Spleen (tissue), 7 donors: Measurements from ENCODE around the gene FUT7.

Source experiments
- POLR2AphosphoS5 ChIP-seq, 3 donors: sonication (generic); formaldehyde crosslinking; IDR thresholded peaks; one replicate each; pipeline ENCODE4 v1.5.1; 2017; ENCODE audit warnings: antibody characterized with exemption in 3 of 3
- TF ChIP-seq, protein P1 (sequence below), 11 experiments: fragments of 200-600 bp in 7 of 11; fragments of 450-650 bp in 4 of 11; sonication (generic) in 4 of 11; IDR thresholded peaks in 8 of 11; conservative IDR thresholded peaks in 3 of 11; 1 replicate in 7 of 11; 2 replicates in 4 of 11; pipeline versions ENCODE4 v1.4.0 to v1.8.0; 2016 to 2021; ENCODE audit warnings: antibody characterized with exemption in 11 of 11, inconsistent platforms in 4 of 11, mild to moderate bottlenecking in 1 of 11
- donor health status: DM: no; HTN: no; CAD: no; lungs with moderate emphysema.
- donor health status: DM: no; HTN: no; CAD: no.
- donor health status: DM: no; HTN: no; CAD: no.

DNA sequence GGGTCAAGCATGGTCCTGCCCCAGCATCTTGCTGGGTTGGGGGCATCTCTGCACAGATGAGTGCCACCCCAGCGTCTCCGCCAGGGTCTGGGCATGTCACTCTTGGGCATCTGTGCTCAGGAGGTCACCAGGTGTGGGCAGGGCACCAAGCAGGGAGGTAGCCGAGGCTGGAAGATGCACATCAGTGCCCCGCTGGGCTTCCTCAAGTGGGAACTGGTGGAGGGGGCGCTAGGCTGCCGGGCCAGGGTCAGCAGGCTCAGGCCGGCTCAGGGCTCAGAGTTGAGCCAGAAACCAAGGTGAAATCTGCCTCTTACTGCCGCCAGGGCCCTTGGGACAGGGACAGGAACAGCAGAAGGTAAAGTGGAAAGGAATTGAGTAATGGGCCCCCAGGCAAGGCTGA is 4.0 kb upstream of the FUT7 start:
- TF ChIP-seq POLR2AphosphoS5 (IDR thresholded peaks at IDR 0.05), result peak in 1 of 3 donors; percentile 28
- TF ChIP-seq, protein P1, sequence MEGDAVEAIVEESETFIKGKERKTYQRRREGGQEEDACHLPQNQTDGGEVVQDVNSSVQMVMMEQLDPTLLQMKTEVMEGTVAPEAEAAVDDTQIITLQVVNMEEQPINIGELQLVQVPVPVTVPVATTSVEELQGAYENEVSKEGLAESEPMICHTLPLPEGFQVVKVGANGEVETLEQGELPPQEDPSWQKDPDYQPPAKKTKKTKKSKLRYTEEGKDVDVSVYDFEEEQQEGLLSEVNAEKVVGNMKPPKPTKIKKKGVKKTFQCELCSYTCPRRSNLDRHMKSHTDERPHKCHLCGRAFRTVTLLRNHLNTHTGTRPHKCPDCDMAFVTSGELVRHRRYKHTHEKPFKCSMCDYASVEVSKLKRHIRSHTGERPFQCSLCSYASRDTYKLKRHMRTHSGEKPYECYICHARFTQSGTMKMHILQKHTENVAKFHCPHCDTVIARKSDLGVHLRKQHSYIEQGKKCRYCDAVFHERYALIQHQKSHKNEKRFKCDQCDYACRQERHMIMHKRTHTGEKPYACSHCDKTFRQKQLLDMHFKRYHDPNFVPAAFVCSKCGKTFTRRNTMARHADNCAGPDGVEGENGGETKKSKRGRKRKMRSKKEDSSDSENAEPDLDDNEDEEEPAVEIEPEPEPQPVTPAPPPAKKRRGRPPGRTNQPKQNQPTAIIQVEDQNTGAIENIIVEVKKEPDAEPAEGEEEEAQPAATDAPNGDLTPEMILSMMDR (IDR thresholded peaks at IDR 0.05 in 8 of 11, conservative IDR thresholded peaks at IDR 0.05 in 3 of 11), result no peak
